ENCODE measurements around the gene HENMT1.

Gene HENMT1

DNA sequence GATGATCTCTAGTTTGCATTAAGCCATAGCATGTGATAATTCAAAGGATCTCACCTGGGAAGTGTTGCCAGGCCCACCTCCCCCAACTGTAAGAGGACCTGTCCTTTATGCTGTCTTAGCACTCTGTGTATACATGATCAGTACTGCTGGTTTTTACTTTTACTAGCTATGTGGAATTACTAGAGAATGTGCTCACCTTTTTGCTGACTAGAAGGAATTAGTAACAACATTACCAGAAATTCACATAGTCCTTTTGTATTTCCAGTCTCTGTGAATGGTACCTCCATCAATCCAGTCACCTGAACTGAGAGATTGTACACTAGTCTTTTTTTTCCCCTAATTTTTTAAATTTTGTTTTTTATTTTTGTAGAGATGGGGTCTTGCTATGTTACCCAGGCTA, 54.4 kb downstream of the HENMT1 start:
- CTCF ChIA-PET: interaction anchor here (0.6 to 0.7 kb wide), 2 partner anchors 51 to 770 kb away, joined by 3 read pairs; no protein-coding TSS in a partner anchor
- no peak overlapping the region for H3K27ac ChIP-seq
- no peak for DNase-seq (ENCODE audit: low spot score)
- POLR2A ChIA-PET (ENCODE audit: low non-redundant PET): no interaction called here
- TF ChIP-seq, protein P1, sequence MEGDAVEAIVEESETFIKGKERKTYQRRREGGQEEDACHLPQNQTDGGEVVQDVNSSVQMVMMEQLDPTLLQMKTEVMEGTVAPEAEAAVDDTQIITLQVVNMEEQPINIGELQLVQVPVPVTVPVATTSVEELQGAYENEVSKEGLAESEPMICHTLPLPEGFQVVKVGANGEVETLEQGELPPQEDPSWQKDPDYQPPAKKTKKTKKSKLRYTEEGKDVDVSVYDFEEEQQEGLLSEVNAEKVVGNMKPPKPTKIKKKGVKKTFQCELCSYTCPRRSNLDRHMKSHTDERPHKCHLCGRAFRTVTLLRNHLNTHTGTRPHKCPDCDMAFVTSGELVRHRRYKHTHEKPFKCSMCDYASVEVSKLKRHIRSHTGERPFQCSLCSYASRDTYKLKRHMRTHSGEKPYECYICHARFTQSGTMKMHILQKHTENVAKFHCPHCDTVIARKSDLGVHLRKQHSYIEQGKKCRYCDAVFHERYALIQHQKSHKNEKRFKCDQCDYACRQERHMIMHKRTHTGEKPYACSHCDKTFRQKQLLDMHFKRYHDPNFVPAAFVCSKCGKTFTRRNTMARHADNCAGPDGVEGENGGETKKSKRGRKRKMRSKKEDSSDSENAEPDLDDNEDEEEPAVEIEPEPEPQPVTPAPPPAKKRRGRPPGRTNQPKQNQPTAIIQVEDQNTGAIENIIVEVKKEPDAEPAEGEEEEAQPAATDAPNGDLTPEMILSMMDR (conservative IDR thresholded peaks at IDR 0.05; ENCODE audit: low read depth): no peak

DNA sequence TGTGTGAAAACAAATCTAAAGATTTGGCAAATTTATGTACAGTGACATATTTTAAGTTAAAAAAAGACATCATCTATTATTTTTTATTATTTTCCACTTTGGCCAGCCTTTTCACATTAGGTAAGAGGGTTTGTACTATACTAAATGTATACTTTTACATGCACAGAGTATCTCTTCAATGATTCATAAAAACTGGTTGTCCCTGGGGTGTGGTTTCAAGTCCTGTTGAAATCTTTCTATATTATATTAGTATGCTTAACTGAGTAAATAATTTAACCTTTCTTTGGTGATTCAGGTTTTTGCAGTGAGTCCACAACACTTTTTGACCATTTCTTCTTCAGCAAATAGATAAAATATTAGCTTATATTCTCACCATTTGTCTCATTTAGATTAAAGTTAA, 55.3 kb downstream of the HENMT1 start:
- ChIA-PET CTCF (interaction anchor here (0.5 kb wide), 1 partner anchor 1166 kb away, joined by 4 read pairs; no protein-coding TSS in a partner anchor), POLR2A (ENCODE audit: low non-redundant PET) (no interaction called here)
- DNase-seq (ENCODE audit: low spot score): no peak
- no peak overlapping the region for H3K27ac ChIP-seq
- TF ChIP-seq, protein P1 (conservative IDR thresholded peaks at IDR 0.05; ENCODE audit: low read depth): no peak

DNA sequence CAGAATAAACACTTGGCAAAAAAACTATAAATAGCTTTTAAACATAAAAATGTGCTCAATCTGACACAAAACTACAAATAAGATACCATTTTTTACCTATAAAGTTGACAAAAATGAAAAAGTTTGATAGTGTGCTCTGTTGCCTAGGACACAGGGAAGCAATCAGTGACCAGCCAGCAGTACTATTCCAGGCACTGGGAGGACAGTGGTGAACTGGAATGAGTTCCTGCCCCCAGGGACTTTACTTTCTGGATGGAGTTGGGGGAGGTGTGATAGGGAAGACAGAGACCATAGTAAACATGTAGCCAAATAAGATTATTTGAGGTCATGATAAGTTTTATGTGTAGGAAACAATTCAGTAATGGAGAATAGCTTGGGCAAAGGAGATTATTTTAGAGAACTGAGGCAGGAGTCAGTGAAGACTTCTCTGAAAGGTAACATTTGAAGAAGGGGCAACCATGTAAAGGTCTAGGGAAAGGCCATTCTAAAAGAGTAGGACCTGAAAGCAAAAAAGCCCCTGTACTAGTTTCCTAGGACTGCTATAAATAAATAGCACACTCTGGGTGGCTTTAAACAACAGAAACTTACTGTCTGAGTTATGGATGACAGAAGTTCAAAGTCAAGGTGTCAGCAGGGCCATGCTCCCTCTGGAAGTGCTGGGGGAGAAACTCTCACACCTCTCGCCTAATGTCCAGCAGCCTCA, 59.0 kb downstream of the HENMT1 start:
- TF ChIP-seq, protein P1 (conservative IDR thresholded peaks at IDR 0.05; ENCODE audit: low read depth): no peak
- no peak for DNase-seq (ENCODE audit: low spot score)
- H3K27ac ChIP-seq: no peak overlapping the region
- POLR2A ChIA-PET (ENCODE audit: low non-redundant PET): no interaction called here
- CTCF ChIA-PET: interaction anchor here (0.7 kb wide), 1 partner anchor 26 kb away, joined by 4 read pairs; no protein-coding TSS in a partner anchor

DNA sequence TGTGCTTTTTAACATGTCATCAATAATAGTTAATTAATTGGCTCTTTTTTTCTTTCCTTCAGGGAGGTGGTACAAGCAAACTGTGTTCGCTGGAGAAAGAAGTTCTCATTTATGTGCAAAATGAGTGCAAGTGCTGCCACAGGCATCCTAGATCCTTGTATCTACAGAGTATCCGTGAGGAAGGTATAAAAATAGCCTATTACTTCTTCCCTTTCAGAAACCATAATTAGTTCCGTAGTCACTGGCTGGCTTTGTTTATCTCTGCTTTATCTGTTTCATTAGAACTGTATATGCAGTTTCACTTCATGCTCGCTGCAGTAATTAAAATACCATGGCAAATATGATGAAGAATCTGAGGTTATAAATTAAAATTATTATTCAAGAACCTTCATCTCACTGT, 60.4 kb downstream of the HENMT1 start:
- CTCF ChIA-PET: no interaction called here

DNA sequence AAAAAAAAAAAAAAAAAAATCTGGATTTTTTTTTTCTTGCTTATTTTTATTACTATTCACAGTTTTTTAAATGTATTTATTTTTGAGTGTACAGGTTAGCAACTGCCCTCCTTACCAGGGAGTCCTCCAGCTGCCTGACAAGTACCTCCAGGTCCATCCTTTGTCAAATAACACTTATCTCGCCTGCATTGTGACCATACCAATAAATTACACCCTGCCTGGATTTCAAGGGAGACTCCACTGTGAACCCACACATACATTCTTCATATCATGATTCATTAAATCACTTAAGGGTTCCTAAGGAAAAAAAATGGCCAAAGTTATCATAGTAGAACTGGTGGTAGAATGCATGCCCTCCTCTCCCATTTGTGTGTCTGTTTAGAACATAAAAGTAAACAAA, 62.6 kb downstream of the HENMT1 start:
- no peak for DNase-seq (ENCODE audit: low spot score)
- TF ChIP-seq, protein P1 (conservative IDR thresholded peaks at IDR 0.05; ENCODE audit: low read depth): no peak
- CTCF ChIA-PET: no interaction called here
- POLR2A ChIA-PET (ENCODE audit: low non-redundant PET): no interaction called here
- no peak overlapping the region for H3K27ac ChIP-seq

More for the DNA sequence above, 60.4 kb downstream of the HENMT1 start:
- no peak for DNase-seq (ENCODE audit: low spot score)
- H3K27ac ChIP-seq: no peak overlapping the region
- POLR2A ChIA-PET (ENCODE audit: low non-redundant PET): no interaction called here
- TF ChIP-seq, protein P1 (conservative IDR thresholded peaks at IDR 0.05; ENCODE audit: low read depth): no peak

All from RWPE1 (cell line).